Medulla oblongata (tissue), 1 donor: ENCODE data around the gene SLC8A3.

ENCODE experiments used
- DNase-seq: peaks from one replicate; pipeline ENCODE4 v3.0.0-alpha.2; 2015; ENCODE audit errors: extremely low spot score

The SLC8A3 gene

GRCh38 chr14:69997849-69998248 is 190.9 kb downstream of the SLC8A3 start:
- no peak for DNase-seq

- no peak for DNase-seq
These were observed 192.5 kb downstream of the SLC8A3 start for GRCh38 chr14:69996216-69996615.
